Islet of Langerhans (tissue), 1 donor: ENCODE measurements around the gene MYADML2.
"Not testable (repeated sequence)": the region's sequence is repeated elsewhere in the genome, so short reads cannot be mapped to it uniquely, and the experiment has no call there.

Source experiments
- FAIRE-seq: peaks from one replicate; lab custom pipeline; 2011; peaks lifted over from hg19 to GRCh38; lab: Jason Lieb, UNC

Gene MYADML2

GRCh38 chr17:81947189-81947588 is at the start of gene MYADML2:
TSS of gene MYADML2 (minus strand) at chr17:81947233. CDS start at chr17:81941741, 5,492 bp downstream.
- FAIRE-seq: no peak

- no peak for FAIRE-seq
Observed at GRCh38 chr17:81996232-81996756, 49.3 kb upstream of the MYADML2 start.

- FAIRE-seq: no peak
Observed at GRCh38 chr17:81995463-81996231, 48.6 kb upstream of the MYADML2 start.

- no peak for FAIRE-seq
Observed at GRCh38 chr17:81994593-81995462, 47.8 kb upstream of the MYADML2 start.

- no peak for FAIRE-seq
Observed at GRCh38 chr17:81993729-81994592, 46.9 kb upstream of the MYADML2 start.

- no peak for FAIRE-seq
Observed at GRCh38 chr17:81992306-81993102, 45.5 kb upstream of the MYADML2 start.

GRCh38 chr17:81991684-81992305 is 44.8 kb upstream of the MYADML2 start:
- FAIRE-seq: no peak

GRCh38 chr17:81990836-81991683 is 44.0 kb upstream of the MYADML2 start:
- no peak for FAIRE-seq

GRCh38 chr17:81987161-81987770 is 40.2 kb upstream of the MYADML2 start:
- no peak for FAIRE-seq

GRCh38 chr17:81986606-81987005 is 39.6 kb upstream of the MYADML2 start:
- FAIRE-seq: no peak

GRCh38 chr17:81984773-81985410 is 37.9 kb upstream of the MYADML2 start:
- FAIRE-seq: no peak

GRCh38 chr17:81983639-81984373 is 36.8 kb upstream of the MYADML2 start:
- FAIRE-seq: no peak

- FAIRE-seq: no peak
Observed at GRCh38 chr17:81983011-81983638, 36.1 kb upstream of the MYADML2 start.

GRCh38 chr17:81981511-81981910 is 34.5 kb upstream of the MYADML2 start:
- FAIRE-seq: not testable (repeated sequence)

- no peak for FAIRE-seq
Observed at GRCh38 chr17:81980707-81981343, 33.8 kb upstream of the MYADML2 start.

GRCh38 chr17:81980122-81980521 is 33.1 kb upstream of the MYADML2 start:
- no peak for FAIRE-seq
